RWPE1 (cell line): Measurements from ENCODE around the gene ADCY10.
A peak's percentile ranks its signal among the peaks of the same experiment; 100 is the strongest.

Experiments used
- CTCF ChIA-PET: fragments of 350-600 bp; sonication (Branson Sonifier 250); formaldehyde crosslinking; extraction: SDS; loops from one replicate; lab custom pipeline; 2021; lab: Yijun Ruan, JAX
- POLR2A ChIA-PET: fragments of 400-600 bp; formaldehyde crosslinking; extraction: SDS; loops from one replicate; lab custom pipeline; 2020; ENCODE audit warnings: antibody characterized with exemption; ENCODE audit not compliant: low non-redundant PET; lab: Yijun Ruan, JAX
- DNase-seq: peaks from one replicate; pipeline ENCODE4 v3.0.0; 2012; ENCODE audit warnings: low spot score
- H3K27ac ChIP-seq: fragments of 450-650 bp; 2 replicates; pipeline ENCODE4 v1.5.1; 2017
- TF ChIP-seq, protein P1 (sequence below): fragments of 450-650 bp; conservative IDR thresholded peaks from 2 replicates; pipeline ENCODE4 v1.5.1; 2017; ENCODE audit warnings: low read depth, mild to moderate bottlenecking

ADCY10 gene

DNA sequence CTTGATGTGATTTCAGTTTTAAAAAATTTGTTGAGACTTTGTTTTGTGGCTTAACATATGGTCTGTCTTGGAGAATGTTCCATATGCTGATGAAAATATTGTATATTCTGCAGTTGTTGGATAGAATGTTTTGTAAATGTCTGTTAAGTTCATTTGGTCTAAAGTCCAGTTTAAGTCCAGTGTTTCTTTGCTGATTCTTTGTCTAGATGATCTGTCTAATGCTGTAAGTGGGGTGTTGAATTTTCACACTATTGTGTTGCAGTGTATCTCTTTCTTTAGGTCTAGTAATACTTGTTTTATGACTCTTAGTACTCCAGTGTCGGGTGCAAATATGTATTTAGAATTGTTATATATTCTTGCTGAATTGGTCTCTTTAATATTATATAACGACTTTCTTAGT is 33.8 kb upstream of the ADCY10 start:
- H3K27ac ChIP-seq, result no peak overlapping the region
- POLR2A ChIA-PET, result no interaction called here
- DNase-seq, result no peak
- CTCF ChIA-PET, result no interaction called here
- TF ChIP-seq, protein P1, sequence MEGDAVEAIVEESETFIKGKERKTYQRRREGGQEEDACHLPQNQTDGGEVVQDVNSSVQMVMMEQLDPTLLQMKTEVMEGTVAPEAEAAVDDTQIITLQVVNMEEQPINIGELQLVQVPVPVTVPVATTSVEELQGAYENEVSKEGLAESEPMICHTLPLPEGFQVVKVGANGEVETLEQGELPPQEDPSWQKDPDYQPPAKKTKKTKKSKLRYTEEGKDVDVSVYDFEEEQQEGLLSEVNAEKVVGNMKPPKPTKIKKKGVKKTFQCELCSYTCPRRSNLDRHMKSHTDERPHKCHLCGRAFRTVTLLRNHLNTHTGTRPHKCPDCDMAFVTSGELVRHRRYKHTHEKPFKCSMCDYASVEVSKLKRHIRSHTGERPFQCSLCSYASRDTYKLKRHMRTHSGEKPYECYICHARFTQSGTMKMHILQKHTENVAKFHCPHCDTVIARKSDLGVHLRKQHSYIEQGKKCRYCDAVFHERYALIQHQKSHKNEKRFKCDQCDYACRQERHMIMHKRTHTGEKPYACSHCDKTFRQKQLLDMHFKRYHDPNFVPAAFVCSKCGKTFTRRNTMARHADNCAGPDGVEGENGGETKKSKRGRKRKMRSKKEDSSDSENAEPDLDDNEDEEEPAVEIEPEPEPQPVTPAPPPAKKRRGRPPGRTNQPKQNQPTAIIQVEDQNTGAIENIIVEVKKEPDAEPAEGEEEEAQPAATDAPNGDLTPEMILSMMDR, result no peak

DNA sequence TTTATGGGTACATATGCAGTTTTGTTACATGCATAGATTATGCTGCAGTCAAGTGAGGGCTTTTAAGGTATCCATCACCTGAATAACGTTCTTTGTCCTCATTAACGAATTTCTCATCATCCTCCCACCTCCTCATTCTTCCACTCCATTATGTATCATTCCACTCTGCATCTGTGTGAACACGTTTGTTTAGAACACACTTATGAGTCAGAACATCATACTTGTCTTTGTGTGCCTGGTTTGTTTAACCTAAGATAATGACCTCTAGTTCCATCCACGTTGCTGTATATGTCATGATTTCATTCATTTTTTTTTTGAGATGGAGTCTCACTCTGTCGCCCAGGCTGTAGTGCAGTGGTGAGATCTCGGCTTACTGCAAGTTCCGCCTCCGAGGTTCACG is 29.6 kb upstream of the ADCY10 start:
- no peak overlapping the region for H3K27ac ChIP-seq
- peak; percentile 37 for DNase-seq
- ChIA-PET POLR2A (no interaction called here), CTCF (no interaction called here)
- TF ChIP-seq, protein P1, result no peak

DNA sequence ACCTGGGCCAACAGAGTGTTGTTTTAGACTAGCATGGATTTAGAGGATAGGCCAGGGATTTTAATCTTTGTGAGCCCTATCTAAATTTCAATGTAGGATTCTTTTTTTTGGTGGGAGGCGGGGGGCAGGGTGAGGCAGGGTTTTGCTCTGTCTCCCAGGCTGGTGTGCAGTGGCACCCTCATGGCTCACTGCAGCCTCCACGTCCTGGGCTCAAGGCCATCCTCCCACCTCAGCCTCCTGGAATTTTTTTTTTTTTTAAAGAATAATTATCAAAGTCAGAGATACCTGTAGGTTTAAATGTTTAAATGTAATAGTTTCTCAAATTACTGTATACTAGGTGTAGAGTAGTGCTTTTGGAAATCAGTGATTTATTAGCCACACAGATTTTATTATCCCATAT is 26.3 kb upstream of the ADCY10 start:
- TF ChIP-seq, protein P1, result no peak
- DNase-seq, result no peak
- ChIA-PET POLR2A (no interaction called here), CTCF (interaction anchor here (0.7 kb wide), 1 partner anchor 20 kb away, joined by 4 read pairs; no protein-coding TSS in a partner anchor)
- no peak overlapping the region for H3K27ac ChIP-seq

DNA sequence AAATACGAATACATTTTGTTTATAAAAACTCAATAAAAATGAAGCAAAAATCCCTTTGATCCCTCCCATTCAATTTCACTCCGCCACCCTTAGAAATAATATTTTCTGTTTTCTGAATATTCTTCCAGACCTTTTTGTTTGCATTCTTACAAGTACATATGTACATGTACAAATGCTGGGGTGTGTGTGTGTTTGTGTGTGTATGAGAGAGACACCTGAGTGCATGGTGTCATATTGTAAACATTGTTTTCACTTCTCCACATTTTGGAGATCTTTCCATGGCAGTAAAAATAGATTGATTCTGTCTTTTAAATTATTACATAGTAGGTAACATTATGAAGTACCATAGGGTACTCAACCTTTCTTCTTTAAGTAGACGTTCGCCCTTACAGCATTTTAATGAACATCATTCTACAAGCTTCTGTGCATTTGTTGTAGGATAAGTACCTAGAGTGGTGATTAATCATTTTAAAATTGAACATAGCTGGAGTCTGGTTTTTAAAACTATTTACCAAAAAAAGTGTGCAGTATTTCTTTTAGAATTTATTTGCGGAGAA is 24.2 kb upstream of the ADCY10 start:
- TF ChIP-seq, protein P1, result no peak
- POLR2A ChIA-PET, result no interaction called here
- no peak for DNase-seq
- CTCF ChIA-PET, result interaction anchor here (0.6 kb wide), 1 partner anchor 846 kb away, joined by 4 read pairs; no protein-coding TSS in a partner anchor
- no peak overlapping the region for H3K27ac ChIP-seq

DNA sequence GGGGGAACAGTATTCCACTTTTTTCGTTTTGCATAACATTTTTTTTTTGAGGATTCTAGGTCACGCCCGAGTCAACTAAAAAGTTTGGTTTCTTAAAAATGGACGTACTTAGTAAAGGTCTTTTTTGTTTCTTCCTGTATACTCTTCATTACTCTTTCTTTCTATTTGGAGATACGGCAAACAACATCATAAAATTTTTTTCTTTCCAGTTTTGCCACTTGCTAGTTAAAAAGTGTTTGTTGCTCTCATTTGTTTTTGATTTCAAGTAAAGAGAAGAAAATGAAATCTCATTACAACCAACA is 23.7 kb upstream of the ADCY10 start:
- POLR2A ChIA-PET, result no interaction called here
- CTCF ChIA-PET, result interaction anchor here (1.2 kb wide), 1 partner anchor 135 kb away, joined by 3 read pairs; no protein-coding TSS in a partner anchor

DNA sequence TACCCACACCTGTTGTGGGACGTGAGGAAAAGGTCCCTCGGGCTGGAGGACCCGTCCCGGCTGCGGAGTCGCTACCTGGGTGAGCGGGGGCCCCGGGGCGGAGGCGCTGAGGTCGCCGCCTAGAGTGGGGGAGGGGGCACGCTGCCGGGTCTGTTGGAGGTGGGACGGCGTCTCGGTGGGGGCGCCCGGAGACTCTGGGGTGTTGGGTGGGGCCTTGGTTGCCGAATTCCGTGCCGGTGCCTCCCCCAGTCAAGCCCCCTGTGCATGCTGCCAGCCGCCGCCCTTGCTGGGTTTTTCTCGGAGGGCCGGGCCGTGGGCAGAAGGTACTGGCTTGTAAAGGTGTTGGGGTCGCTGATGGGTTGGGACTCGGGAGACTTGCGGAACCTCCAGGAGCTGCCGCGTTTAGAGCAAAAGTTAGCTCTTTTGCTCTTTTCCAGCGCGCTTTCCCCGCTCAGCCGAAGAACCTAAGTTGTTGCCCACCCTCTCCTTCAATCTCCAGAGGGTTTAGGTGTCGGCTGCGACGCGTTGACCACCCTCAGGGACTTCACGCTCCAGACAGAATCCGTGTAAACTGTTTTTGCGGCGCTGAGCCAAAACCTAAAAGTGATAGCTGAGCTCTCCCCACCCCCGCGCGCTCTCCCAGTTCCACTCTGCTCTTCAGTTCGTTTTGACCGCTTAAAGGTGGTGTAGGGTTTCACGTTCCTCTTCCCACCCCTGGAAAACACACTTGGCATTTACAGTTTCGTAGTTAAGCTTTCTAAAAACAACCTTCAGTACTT is 23.2 kb upstream of the ADCY10 start, which contains the start of gene MPC2:
TSS of gene MPC2 (minus strand) at position 143 of the 779 bp plus-strand sequence. CDS start 1,231 bp downstream, outside the sequence.
- CTCF ChIA-PET, result interaction anchor here (1.2 kb wide), 1 partner anchor 134 kb away, joined by 3 read pairs; no protein-coding TSS in a partner anchor
- POLR2A ChIA-PET, result no interaction called here
- DNase-seq, result peak; percentile 78
- H3K27ac ChIP-seq, result peak within 1 kb of the TSS; percentile 97
- TF ChIP-seq, protein P1, result no peak

More for the DNA sequence above, 23.7 kb upstream of the ADCY10 start:
- no peak for DNase-seq
- TF ChIP-seq, protein P1, result no peak
- H3K27ac ChIP-seq, result peak overlapping the region; percentile 97
